ENCODE measurements around the gene ST3GAL4. TPM values are rescaled to one million over a fixed set of nuclear protein-coding genes. Genes with fewer than 3 reads are reported as not detected.
"Not testable (repeated sequence)": the region's sequence is repeated elsewhere in the genome, so short reads cannot be mapped to it uniquely, and the experiment has no call there.

ST3GAL4 gene
- total RNA-seq, 6 experiments from 2014 or later, result 25.9 to 34.6 (median 30.0) TPM

DNA sequence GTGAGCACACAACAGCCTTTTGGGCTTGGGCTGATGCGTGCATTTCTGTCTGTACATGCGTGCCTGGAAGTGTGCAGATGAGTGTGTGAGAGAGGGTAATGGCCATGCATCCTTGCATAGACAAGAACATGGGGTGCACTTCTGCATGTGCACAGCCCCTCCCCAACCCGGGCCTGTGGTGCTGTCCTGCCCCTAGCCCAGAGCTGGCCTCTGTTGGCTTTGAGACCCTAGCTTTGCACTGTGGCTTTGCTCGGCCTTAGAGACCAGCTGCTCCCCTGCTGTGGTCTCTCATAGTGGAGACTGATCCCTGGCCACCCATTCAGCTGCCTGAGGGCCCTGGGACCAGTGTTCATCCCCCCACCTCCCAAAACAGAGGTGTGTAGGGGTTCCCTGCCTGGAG is 25.4 kb downstream of the ST3GAL4 start:
- TF ChIP-seq CTCF (IDR thresholded peaks at IDR 0.05), result no peak
- H3K27me3 Mint-ChIP-seq (ENCODE audit: insufficient read depth), result peaks cover 2% of the 10 kb centered on the region; the same call in 1 of the 2 replicates
- no peaks in the 10 kb centered on the region for H3K9me3 Mint-ChIP-seq
- H3K4me1 Mint-ChIP-seq (ENCODE audit: low read depth), result peaks cover 7% of the 10 kb centered on the region
- no peak overlapping the region for H3K4me3 Mint-ChIP-seq
- H3K36me3 Mint-ChIP-seq (ENCODE audit: low read depth), result no peaks in the 10 kb centered on the region
- no peak for DNase-seq
- no peak overlapping the region for H3K27ac Mint-ChIP-seq

- not testable (repeated sequence) for DNase-seq; H3K4me1 Mint-ChIP-seq (ENCODE audit: low read depth)
Measured at GRCh38 chr11:126381960-126382359, 26.5 kb downstream of the ST3GAL4 start.

GRCh38 chr11:126382641-126383040 is 27.2 kb downstream of the ST3GAL4 start:
- not testable (repeated sequence) for H3K9me3 Mint-ChIP-seq; H3K4me3 Mint-ChIP-seq; H3K27ac Mint-ChIP-seq; H3K27me3 Mint-ChIP-seq (ENCODE audit: insufficient read depth); H3K36me3 Mint-ChIP-seq (ENCODE audit: low read depth); H3K4me1 Mint-ChIP-seq (ENCODE audit: low read depth); DNase-seq

More at GRCh38 chr11:126381960-126382359, 26.5 kb downstream of the ST3GAL4 start:
- H3K27me3 Mint-ChIP-seq (ENCODE audit: insufficient read depth); H3K9me3 Mint-ChIP-seq; H3K36me3 Mint-ChIP-seq (ENCODE audit: low read depth); H3K27ac Mint-ChIP-seq; H3K4me3 Mint-ChIP-seq: not testable (repeated sequence)

GRCh38 chr11:126383339-126384335 is 28.2 kb downstream of the ST3GAL4 start:
- no peak for TF ChIP-seq CTCF (IDR thresholded peaks at IDR 0.05)
- Mint-ChIP-seq H3K9me3 (no peaks in the 10 kb centered on the region), H3K36me3 (ENCODE audit: low read depth) (no peaks in the 10 kb centered on the region), H3K27ac (no peak overlapping the region), H3K4me3 (no peak overlapping the region), H3K4me1 (ENCODE audit: low read depth) (no peaks in the 10 kb centered on the region), H3K27me3 (ENCODE audit: insufficient read depth) (peaks cover 2% of the 10 kb centered on the region; the same call in 1 of the 2 replicates)
- no peak for DNase-seq

DNA sequence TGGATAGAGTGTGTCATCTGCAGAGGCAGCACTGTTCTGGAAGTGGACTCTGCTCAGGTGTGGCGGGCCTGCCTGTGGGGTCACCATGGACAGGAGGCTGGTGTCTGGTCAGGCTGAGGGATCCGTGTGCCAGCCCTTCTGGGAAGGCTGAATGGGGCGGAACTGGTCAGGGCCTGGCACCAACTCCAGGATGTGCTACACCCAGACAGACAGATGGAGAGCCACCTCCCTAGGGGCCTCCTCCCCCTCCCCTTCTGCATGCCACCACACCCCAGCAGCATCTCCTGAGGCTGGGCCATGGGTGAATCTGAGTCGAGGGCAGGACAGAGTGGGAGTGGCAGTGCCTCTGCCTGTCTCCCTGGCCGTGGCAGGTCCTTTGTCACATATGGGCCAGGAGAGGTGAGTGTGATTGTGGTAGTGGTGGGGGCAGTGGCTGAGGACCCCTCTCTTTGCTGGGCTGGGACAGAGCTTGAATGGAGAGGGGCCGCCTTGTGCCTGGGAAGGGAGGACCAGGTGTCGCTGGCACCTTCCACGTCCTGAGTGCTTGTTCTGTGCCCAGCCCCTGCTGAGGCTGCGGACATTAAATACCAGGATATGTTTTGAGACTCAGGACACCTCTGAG is 29.1 kb downstream of the ST3GAL4 start:
- TF ChIP-seq CTCF (IDR thresholded peaks at IDR 0.05), result no peak
- DNase-seq, result no peak
- H3K4me1 Mint-ChIP-seq (ENCODE audit: low read depth), result no peaks in the 10 kb centered on the region
- H3K4me3 Mint-ChIP-seq, result no peak overlapping the region
- H3K27ac Mint-ChIP-seq, result no peak overlapping the region
- H3K9me3 Mint-ChIP-seq, result no peaks in the 10 kb centered on the region
- peaks cover 2% of the 10 kb centered on the region; the same call in 1 of the 2 replicates for H3K27me3 Mint-ChIP-seq (ENCODE audit: insufficient read depth)
- H3K36me3 Mint-ChIP-seq (ENCODE audit: low read depth), result no peaks in the 10 kb centered on the region

- Mint-ChIP-seq H3K27me3 (ENCODE audit: insufficient read depth) (peaks cover 2% of the 10 kb centered on the region), H3K36me3 (ENCODE audit: low read depth) (no peaks in the 10 kb centered on the region), H3K27ac (no peak overlapping the region)
Measured at GRCh38 chr11:126385991-126386728, 30.7 kb downstream of the ST3GAL4 start.

GRCh38 chr11:126386729-126387071 is 31.2 kb downstream of the ST3GAL4 start:
- not testable (repeated sequence) for H3K27ac Mint-ChIP-seq; H3K4me3 Mint-ChIP-seq; DNase-seq; H3K36me3 Mint-ChIP-seq (ENCODE audit: low read depth); H3K9me3 Mint-ChIP-seq; H3K27me3 Mint-ChIP-seq (ENCODE audit: insufficient read depth)
- peaks cover 11% of the 10 kb centered on the region for H3K4me1 Mint-ChIP-seq (ENCODE audit: low read depth)

More at GRCh38 chr11:126385991-126386728, 30.7 kb downstream of the ST3GAL4 start:
- no peaks in the 10 kb centered on the region for H3K9me3 Mint-ChIP-seq
- TF ChIP-seq CTCF (IDR thresholded peaks at IDR 0.05), result no peak
- no peak overlapping the region for H3K4me3 Mint-ChIP-seq
- H3K4me1 Mint-ChIP-seq (ENCODE audit: low read depth), result peaks cover 9% of the 10 kb centered on the region
- no peak for DNase-seq

All from HFFc6 (cell line).